NCI-H2227 treated with DMSO at 0.1 percent for 48 hours (cell line): ENCODE data around the gene FMNL2.

Experiments
- DNase-seq: peaks from one replicate; lab custom pipeline; 2025; lab: John Stamatoyannopoulos, UW

FMNL2 gene

GRCh38 chr2:152558158-152558984, 223.4 kb downstream of the FMNL2 start:
- DNase-seq, result no peak

GRCh38 chr2:152559008-152559407, 224.0 kb downstream of the FMNL2 start:
- DNase-seq, result no peak

- DNase-seq, result no peak
These were observed 225.2 kb downstream of the FMNL2 start for GRCh38 chr2:152560166-152560565.

- DNase-seq, result no peak
These were observed 226.1 kb downstream of the FMNL2 start for GRCh38 chr2:152560873-152561595.

GRCh38 chr2:152562198-152562884, 227.4 kb downstream of the FMNL2 start:
- DNase-seq, result no peak

- DNase-seq, result no peak
These were observed 228.8 kb downstream of the FMNL2 start for GRCh38 chr2:152563764-152564163.

GRCh38 chr2:152564754-152565551, 230.0 kb downstream of the FMNL2 start:
- DNase-seq, result no peak

- DNase-seq, result no peak
These were observed 231.1 kb downstream of the FMNL2 start for GRCh38 chr2:152565884-152566727.

GRCh38 chr2:152566728-152567069, 231.7 kb downstream of the FMNL2 start:
- DNase-seq, result no peak

- DNase-seq, result no peak
These were observed 233.6 kb downstream of the FMNL2 start for GRCh38 chr2:152568531-152568930.

- no peak for DNase-seq
These were observed 234.2 kb downstream of the FMNL2 start for GRCh38 chr2:152569186-152569585.

- no peak for DNase-seq
These were observed 236.2 kb downstream of the FMNL2 start for GRCh38 chr2:152571048-152571766.

- no peak for DNase-seq
These were observed 237.1 kb downstream of the FMNL2 start for GRCh38 chr2:152572031-152572430.

- DNase-seq, result no peak
These were observed 238.2 kb downstream of the FMNL2 start for GRCh38 chr2:152573168-152573567.

- no peak for DNase-seq
These were observed 242.6 kb downstream of the FMNL2 start for GRCh38 chr2:152577579-152577978.

GRCh38 chr2:152578573-152578972, 243.6 kb downstream of the FMNL2 start:
- no peak for DNase-seq

- DNase-seq, result no peak
These were observed 245.7 kb downstream of the FMNL2 start for GRCh38 chr2:152580714-152581113.

- DNase-seq, result no peak
These were observed 246.4 kb downstream of the FMNL2 start for GRCh38 chr2:152581360-152581759.

GRCh38 chr2:152582081-152582480, 247.1 kb downstream of the FMNL2 start:
- no peak for DNase-seq

- DNase-seq, result no peak
These were observed 248.7 kb downstream of the FMNL2 start for GRCh38 chr2:152583512-152584229.
